ENCODE measurements around the gene BSN. TPM values are rescaled to one million over a fixed set of nuclear protein-coding genes. Genes with fewer than 3 reads are reported as not detected.

BSN gene
- total RNA-seq, 2 donors from 2014 or later, result 0.17 to 0.21 TPM

DNA sequence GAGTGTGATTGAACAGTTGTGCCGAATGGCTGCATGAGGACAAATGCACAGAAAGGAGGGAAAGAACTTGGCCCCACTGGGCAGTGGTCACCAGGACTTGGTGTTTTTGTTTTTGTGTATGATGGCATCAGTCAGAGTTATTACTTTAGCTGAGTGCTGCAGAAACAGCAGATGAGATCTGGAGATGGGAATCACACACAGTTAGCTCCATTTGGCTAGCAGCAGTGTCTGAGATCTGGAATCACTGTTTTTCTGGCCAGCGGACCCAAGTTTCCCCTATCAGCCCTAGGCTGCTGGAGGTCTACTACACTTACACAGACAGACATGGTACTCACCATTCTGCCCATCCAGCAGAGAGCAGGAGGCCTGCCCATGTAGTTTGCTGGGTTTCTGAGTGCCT lies 74.0 kb downstream of the BSN start:
- Mint-ChIP-seq H3K4me3 (no peak overlapping the region), H3K36me3 (ENCODE audit: insufficient read depth in 2 of 2) (peaks cover 0 to 4% of the 10 kb centered on the region in 2 donors), H3K9me3 (peaks cover 0 to 5% of the 10 kb centered on the region in 2 donors), H3K27me3 (ENCODE audit: low read depth) (peaks cover 21% of the 10 kb centered on the region), H3K4me1 (ENCODE audit: low read depth) (peaks cover 18% of the 10 kb centered on the region), H3K27ac (no peak overlapping the region)
- DNase-seq (no peak), ATAC-seq (replicated peaks in 1 of 2) (no peak)

DNA sequence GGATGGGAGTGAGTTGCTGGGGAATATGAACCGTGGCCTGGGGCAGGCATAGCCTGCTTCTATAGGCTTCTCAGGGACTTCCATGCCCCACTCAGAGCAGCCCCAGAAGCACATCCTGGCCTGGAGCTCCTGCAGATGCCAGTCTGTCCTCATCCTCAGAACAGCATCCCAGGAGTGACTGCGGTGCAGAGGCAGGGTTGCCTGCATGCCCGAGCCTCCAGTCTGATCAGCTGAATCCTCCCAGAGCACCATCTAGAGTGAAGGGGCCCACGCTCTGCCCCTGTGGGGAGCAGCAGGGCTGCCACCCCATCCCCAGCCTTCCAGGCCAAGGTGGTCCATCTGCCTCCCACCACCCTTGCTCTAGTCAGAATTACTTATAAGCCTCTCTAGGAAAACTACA lies 75.2 kb downstream of the BSN start:
- no peak for DNase-seq
- H3K36me3 Mint-ChIP-seq (ENCODE audit: insufficient read depth in 2 of 2), result peaks cover 0 to 4% of the 10 kb centered on the region in 2 donors
- H3K27ac Mint-ChIP-seq, result no peak overlapping the region
- H3K9me3 Mint-ChIP-seq, result peaks cover 0 to 5% of the 10 kb centered on the region in 2 donors
- peaks cover 25% of the 10 kb centered on the region for H3K4me1 Mint-ChIP-seq (ENCODE audit: low read depth)
- ATAC-seq (replicated peaks in 1 of 2), result no peak
- H3K27me3 Mint-ChIP-seq (ENCODE audit: low read depth), result peaks cover 21% of the 10 kb centered on the region
- no peak overlapping the region for H3K4me3 Mint-ChIP-seq

DNA sequence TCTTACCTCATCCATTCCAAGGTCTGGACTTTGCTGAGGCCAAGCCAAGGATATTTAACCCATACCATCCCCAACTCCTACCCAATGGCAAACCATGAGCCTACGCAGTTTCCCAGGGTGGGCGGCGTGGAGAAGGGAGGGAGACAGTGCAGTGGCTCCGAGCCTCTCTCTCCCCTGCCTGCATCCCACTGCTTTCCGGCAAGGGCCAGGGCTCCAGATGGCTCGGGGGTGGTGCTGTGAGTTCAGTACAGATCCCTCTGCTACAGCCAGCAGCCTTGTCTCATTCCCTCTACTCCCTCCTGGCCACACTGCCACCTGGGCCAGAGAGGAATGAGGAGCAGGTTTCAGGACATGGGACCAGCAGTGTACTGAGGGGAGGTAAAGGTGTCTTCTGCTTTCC lies 75.6 kb downstream of the BSN start:
- Mint-ChIP-seq H3K36me3 (ENCODE audit: insufficient read depth in 2 of 2) (peaks cover 0 to 4% of the 10 kb centered on the region in 2 donors), H3K4me1 (ENCODE audit: low read depth) (peaks cover 25% of the 10 kb centered on the region), H3K9me3 (peaks cover 0 to 5% of the 10 kb centered on the region in 2 donors), H3K27ac (no peak overlapping the region), H3K27me3 (ENCODE audit: low read depth) (peaks cover 21% of the 10 kb centered on the region), H3K4me3 (no peak overlapping the region)
- no peak for DNase-seq
- ATAC-seq (replicated peaks in 1 of 2), result no peak

DNA sequence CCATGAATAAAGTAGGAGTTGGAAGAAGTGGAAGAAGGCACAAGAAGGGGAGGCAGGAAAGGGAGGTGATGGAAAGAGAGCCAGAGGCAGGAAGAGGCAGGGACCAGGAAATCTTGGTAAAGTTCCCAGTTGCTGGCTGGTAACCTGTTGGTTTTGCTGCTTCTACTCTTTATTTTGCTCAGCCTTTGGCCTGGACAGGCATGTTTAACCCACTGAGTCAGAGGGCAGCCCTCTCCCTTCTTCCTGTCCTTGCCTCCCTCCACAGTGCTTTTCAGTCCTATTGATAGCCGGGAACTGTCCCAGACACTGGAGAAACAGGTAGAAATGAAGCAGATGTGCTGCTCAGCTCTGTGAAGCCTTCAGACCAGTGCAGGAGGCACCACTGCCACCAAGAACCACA lies 76.5 kb downstream of the BSN start:
- peak overlapping the region; percentile 71 for H3K27ac Mint-ChIP-seq
- no peak for DNase-seq
- H3K27me3 Mint-ChIP-seq (ENCODE audit: low read depth), result peaks cover 21% of the 10 kb centered on the region
- no peak overlapping the region for H3K4me3 Mint-ChIP-seq
- H3K9me3 Mint-ChIP-seq, result peaks cover 0 to 5% of the 10 kb centered on the region in 2 donors
- H3K4me1 Mint-ChIP-seq (ENCODE audit: low read depth), result peaks cover 25% of the 10 kb centered on the region
- ATAC-seq (replicated peaks in 1 of 2), result no peak
- H3K36me3 Mint-ChIP-seq (ENCODE audit: insufficient read depth in 2 of 2), result peaks cover 0 to 4% of the 10 kb centered on the region in 2 donors

DNA sequence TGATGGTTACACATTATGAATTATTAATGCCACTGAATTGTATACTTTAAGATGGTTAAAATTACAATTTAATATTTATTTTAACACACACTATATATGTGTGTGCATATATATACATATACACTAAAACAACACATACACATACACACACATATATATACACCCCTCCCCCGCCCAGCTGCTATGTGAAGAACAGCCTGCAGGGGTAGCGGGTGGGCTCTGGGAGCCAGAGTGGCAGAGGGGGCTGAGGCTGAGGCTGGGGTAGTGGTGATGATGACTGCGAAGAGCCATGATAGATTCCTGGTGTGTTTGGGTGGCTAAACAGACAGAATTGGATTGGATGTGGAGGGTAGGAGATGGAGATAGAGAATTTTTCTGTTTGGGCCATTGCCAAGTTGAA lies 80.5 kb downstream of the BSN start:
- H3K9me3 Mint-ChIP-seq, result peaks cover 0 to 5% of the 10 kb centered on the region in 2 donors
- H3K4me1 Mint-ChIP-seq (ENCODE audit: low read depth), result peaks cover 10% of the 10 kb centered on the region
- DNase-seq (no peak), ATAC-seq (replicated peaks in 1 of 2) (no peak)
- peaks cover 21% of the 10 kb centered on the region for H3K27me3 Mint-ChIP-seq (ENCODE audit: low read depth)
- peaks cover 0 to 4% of the 10 kb centered on the region in 2 donors for H3K36me3 Mint-ChIP-seq (ENCODE audit: insufficient read depth in 2 of 2)
- no peak overlapping the region for H3K27ac Mint-ChIP-seq
- H3K4me3 Mint-ChIP-seq, result no peak overlapping the region

DNA sequence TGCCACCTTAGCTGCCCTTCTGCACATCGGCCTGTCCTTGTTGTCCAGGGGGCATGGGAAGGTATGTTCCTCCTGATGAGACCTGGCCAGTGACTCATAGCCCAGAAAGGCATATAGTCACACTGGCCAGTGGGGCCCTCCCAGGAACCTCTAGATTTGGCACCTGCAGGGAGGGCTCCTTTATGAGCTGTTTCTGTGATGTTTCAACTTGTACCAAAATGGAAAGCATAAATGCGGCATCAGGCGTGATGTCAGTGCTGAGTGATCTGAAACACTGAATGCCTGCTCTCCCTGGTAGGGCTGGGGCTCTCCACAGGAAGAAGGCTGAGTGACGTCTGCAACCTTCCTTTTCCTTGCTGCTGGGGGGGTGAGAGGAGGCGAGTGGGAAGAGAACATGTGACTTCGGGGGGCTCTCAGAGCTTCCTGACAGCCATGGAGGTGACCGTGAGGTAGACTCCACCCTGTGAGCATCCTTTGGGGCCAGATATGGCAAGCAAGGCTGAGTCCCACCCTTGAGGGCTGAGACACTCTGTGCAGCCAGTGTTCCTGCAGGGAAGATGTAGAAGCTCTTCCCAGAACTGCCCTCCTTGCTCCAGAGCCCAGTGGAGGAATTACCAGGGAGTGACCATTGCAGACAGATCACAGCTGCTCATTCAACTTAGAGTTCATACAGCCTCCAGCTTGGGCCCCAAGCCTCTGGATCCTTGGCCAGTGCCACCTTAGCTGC lies 82.8 kb downstream of the BSN start:
- Mint-ChIP-seq H3K36me3 (ENCODE audit: insufficient read depth in 2 of 2) (no peaks in the 10 kb centered on the region), H3K4me1 (ENCODE audit: low read depth) (peaks cover 10% of the 10 kb centered on the region), H3K27me3 (ENCODE audit: low read depth) (peaks cover 2% of the 10 kb centered on the region), H3K27ac (no peak overlapping the region), H3K9me3 (no peaks in the 10 kb centered on the region), H3K4me3 (no peak overlapping the region)
- ATAC-seq (replicated peaks in 1 of 2) (peak; percentile 20 to 84), DNase-seq (peak in 1 of 2 donors; percentile 35)

GRCh38 chr3:49638445-49638844 lies 84.2 kb downstream of the BSN start:
- no peaks in the 10 kb centered on the region for H3K36me3 Mint-ChIP-seq (ENCODE audit: insufficient read depth in 2 of 2)
- H3K9me3 Mint-ChIP-seq, result no peaks in the 10 kb centered on the region
- H3K27ac Mint-ChIP-seq, result no peak overlapping the region
- H3K4me3 Mint-ChIP-seq, result no peak overlapping the region
- H3K4me1 Mint-ChIP-seq (ENCODE audit: low read depth), result peaks cover 5% of the 10 kb centered on the region
- no peaks in the 10 kb centered on the region for H3K27me3 Mint-ChIP-seq (ENCODE audit: low read depth)
- ATAC-seq (replicated peaks in 1 of 2) (no peak), DNase-seq (no peak)

DNA sequence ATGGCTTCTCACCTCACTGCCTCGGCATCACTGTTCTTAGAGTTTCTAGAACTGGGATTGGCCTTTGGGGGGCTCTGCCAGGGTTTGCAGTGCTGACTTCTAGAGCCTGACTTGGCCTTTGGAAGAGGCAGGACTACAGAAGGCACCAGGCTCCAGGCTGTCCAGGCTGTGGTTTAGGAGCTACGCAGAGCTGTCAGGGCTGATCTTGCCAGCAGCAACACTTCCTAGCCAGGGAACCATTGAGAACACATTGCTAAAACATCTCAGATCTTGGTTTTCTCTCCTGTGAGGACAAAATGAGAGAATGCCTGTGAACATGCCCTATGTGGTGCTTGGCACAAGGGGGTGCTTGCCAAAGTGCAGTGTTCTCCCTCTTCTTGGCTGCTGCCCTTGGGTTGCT lies 85.3 kb downstream of the BSN start:
- Mint-ChIP-seq H3K9me3 (no peaks in the 10 kb centered on the region), H3K27ac (no peak overlapping the region), H3K4me3 (no peak overlapping the region), H3K27me3 (ENCODE audit: low read depth) (no peaks in the 10 kb centered on the region), H3K4me1 (ENCODE audit: low read depth) (no peaks in the 10 kb centered on the region), H3K36me3 (ENCODE audit: insufficient read depth in 2 of 2) (no peaks in the 10 kb centered on the region)
- ATAC-seq (replicated peaks in 1 of 2) (no peak), DNase-seq (no peak)

DNA sequence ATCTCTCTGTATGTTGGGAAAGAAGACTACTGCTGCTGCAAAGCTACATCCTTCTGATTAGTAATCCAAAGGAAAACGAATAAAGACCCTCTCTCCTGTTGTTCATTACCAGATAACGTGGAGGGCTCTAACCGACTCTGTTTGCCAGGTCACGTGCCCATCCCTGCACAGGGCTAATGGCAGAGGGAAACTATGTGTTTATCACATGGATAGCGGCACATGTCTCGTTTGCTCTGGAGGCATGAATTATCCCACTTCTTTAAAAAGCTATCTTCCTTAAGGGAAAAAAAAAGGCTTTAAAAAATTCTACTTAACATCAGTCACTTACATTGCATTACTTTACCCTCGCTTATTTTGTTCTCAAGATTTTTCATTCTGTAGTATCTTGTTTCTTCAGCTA lies 87.0 kb downstream of the BSN start:
- Mint-ChIP-seq H3K27me3 (ENCODE audit: low read depth) (no peaks in the 10 kb centered on the region), H3K4me1 (ENCODE audit: low read depth) (no peaks in the 10 kb centered on the region), H3K9me3 (no peaks in the 10 kb centered on the region), H3K4me3 (no peak overlapping the region), H3K27ac (no peak overlapping the region), H3K36me3 (ENCODE audit: insufficient read depth in 2 of 2) (no peaks in the 10 kb centered on the region)
- DNase-seq (no peak), ATAC-seq (replicated peaks in 1 of 2) (no peak)

DNA sequence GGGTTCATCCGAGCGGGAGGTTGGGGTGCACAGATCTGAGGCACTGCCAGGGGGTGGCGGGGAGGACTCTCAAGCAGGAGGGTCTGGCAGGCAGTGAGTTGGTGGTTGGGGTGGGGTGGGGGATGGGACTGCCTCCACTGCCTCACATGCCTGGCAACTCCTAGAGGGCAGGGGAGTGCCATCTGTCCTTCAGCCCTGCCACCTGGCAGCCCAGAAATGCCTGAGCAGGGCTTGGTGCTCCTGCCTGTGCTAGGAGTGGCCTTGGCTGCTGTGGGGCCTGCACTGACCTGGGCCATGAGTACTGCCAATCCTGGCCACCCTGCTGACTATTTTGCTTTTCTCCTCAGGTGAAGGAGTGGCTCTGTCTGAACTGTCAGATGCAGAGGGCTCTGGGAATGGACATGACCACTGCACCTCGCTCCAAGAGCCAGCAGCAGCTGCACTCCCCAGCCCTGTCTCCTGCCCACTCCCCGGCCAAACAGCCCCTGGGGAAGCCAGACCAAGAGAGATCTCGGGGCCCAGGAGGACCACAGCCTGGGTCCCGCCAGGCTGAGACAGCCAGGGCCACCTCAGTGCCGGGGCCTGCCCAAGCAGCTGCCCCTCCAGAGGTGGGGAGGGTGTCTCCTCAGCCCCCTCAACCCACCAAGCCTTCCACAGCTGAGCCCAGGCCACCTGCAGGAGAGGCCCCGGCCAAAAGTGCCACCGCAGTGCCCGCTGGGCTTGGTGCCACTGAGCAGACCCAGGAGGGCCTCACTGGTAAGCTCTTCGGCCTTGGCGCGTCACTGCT lies 87.8 kb downstream of the BSN start:
- no peaks in the 10 kb centered on the region for H3K9me3 Mint-ChIP-seq
- no peak for DNase-seq
- no peaks in the 10 kb centered on the region for H3K27me3 Mint-ChIP-seq (ENCODE audit: low read depth)
- H3K4me1 Mint-ChIP-seq (ENCODE audit: low read depth), result no peaks in the 10 kb centered on the region
- H3K27ac Mint-ChIP-seq, result no peak overlapping the region
- no peaks in the 10 kb centered on the region for H3K36me3 Mint-ChIP-seq (ENCODE audit: insufficient read depth in 2 of 2)
- H3K4me3 Mint-ChIP-seq, result no peak overlapping the region
- no peak for ATAC-seq (replicated peaks in 1 of 2)

- ATAC-seq (replicated peaks in 1 of 2) (no peak), DNase-seq (no peak)
- no peak overlapping the region for H3K27ac Mint-ChIP-seq
- no peaks in the 10 kb centered on the region for H3K27me3 Mint-ChIP-seq (ENCODE audit: low read depth)
- no peaks in the 10 kb centered on the region for H3K4me1 Mint-ChIP-seq (ENCODE audit: low read depth)
- no peak overlapping the region for H3K4me3 Mint-ChIP-seq
- no peaks in the 10 kb centered on the region for H3K9me3 Mint-ChIP-seq
- no peaks in the 10 kb centered on the region for H3K36me3 Mint-ChIP-seq (ENCODE audit: insufficient read depth in 2 of 2)
Observed at GRCh38 chr3:49642708-49643145, 88.5 kb downstream of the BSN start.

DNA sequence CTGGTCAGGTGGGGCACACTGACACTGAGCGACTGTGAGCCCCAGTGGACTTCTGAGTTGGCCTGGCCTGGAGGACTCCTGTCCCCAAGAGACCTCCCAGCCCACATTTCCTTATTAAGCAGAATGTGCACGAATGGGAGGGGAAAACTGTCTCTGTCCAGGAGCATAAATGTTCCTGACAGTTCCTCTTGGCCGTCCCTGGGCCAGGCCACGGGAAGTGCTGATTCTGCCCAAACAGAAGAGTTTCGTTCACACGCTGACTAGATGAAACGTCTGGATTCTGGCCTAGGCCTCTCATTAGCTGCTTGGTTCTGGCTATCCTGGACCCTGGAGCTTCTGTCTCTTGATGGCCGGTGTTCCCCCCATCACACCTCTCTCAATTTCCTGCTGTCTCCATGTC lies 90.4 kb downstream of the BSN start:
- H3K4me1 Mint-ChIP-seq (ENCODE audit: low read depth), result no peaks in the 10 kb centered on the region
- no peak overlapping the region for H3K4me3 Mint-ChIP-seq
- DNase-seq (no peak), ATAC-seq (replicated peaks in 1 of 2) (no peak)
- no peaks in the 10 kb centered on the region for H3K9me3 Mint-ChIP-seq
- no peaks in the 10 kb centered on the region for H3K36me3 Mint-ChIP-seq (ENCODE audit: insufficient read depth in 2 of 2)
- no peak overlapping the region for H3K27ac Mint-ChIP-seq
- no peaks in the 10 kb centered on the region for H3K27me3 Mint-ChIP-seq (ENCODE audit: low read depth)

DNA sequence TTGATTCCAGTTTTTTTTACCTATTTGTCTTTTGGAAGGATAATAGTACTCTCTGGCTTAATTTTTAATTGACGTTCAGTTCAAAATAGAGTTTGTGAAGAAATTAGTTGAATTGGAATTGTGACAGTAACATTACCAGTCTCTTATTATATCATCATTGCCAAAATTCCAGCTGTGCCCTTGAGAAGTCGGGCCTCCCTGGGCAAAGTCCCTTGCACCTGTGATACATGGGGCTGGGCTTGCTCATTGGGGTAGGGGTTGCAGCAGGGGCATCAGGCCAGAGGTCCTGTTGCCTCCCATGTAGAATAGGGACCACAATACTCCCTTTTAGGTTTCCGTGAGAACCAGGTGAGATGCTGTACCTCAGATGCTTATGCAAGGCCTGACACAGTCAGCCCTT lies 92.0 kb downstream of the BSN start:
- no peaks in the 10 kb centered on the region for H3K9me3 Mint-ChIP-seq
- no peak for ATAC-seq (replicated peaks in 1 of 2)
- no peaks in the 10 kb centered on the region for H3K4me1 Mint-ChIP-seq (ENCODE audit: low read depth)
- no peak for DNase-seq
- H3K27ac Mint-ChIP-seq, result no peak overlapping the region
- H3K36me3 Mint-ChIP-seq (ENCODE audit: insufficient read depth in 2 of 2), result no peaks in the 10 kb centered on the region
- no peak overlapping the region for H3K4me3 Mint-ChIP-seq
- no peaks in the 10 kb centered on the region for H3K27me3 Mint-ChIP-seq (ENCODE audit: low read depth)

Data from activated T-cell treated with anti-CD3 and anti-CD28 coated beads, Interleukin-2, amount 50 U/mL, for 72 hours (primary cell).